Heart left ventricle (tissue), 13 donors: Measurements from ENCODE around the gene CFAP46.

ENCODE experiments used
- POLR2A ChIP-seq, 2 donors: fragments of 450-650 bp; IDR thresholded peaks; one replicate each; pipeline ENCODE4 v1.6.1; 2017; ENCODE audit warnings: antibody characterized with exemption in 2 of 2, mild to moderate bottlenecking in 2 of 2, moderate library complexity in 2 of 2
- TF ChIP-seq, protein P1 (sequence below), 12 donors: fragments of 200-600 bp; sonication (generic) in 4 of 12; IDR thresholded peaks; one replicate each; pipeline versions ENCODE4 v1.5.0 to v1.8.0; 2018 to 2022; ENCODE audit warnings: antibody characterized with exemption in 12 of 12, mild to moderate bottlenecking in 5 of 12
- donor health status: ischemic (EF 13 %, LVEDD 7.1; RV severe dilation, severe dysfunction).
- donor health status: DM: no; HTN: yes; CAD: no.
- donor health status: DM: no; HTN: no; CAD: no.
- donor health status: ischemic (EF 25% LVEDD 6.9; RV normal size, moderate dysfunction).
- donor health status: ischemic (EF 25% LVEDD 5.7; RV mildly dilated, moderate dysfunction).
- donor health status: ischemic (EF 35%, LVEDD 5.7; RV mildly dilated, moderate dysfunction).
- donor health status: nonischemic (EF 11% LVEDD 7.7; RV severe dilation, severe dysfunction).
- donor health status: DM: yes; HTN: yes; CAD: no.
- donor health status: PGD.
- donor health status: ischemic (EF 29% LVEDD 5.4; RV normal size, mild dysfunction).
- donor health status: nonischemic (EF 23%, LVEDD 6.1; RV moderate dilation, normal function).

DNA sequence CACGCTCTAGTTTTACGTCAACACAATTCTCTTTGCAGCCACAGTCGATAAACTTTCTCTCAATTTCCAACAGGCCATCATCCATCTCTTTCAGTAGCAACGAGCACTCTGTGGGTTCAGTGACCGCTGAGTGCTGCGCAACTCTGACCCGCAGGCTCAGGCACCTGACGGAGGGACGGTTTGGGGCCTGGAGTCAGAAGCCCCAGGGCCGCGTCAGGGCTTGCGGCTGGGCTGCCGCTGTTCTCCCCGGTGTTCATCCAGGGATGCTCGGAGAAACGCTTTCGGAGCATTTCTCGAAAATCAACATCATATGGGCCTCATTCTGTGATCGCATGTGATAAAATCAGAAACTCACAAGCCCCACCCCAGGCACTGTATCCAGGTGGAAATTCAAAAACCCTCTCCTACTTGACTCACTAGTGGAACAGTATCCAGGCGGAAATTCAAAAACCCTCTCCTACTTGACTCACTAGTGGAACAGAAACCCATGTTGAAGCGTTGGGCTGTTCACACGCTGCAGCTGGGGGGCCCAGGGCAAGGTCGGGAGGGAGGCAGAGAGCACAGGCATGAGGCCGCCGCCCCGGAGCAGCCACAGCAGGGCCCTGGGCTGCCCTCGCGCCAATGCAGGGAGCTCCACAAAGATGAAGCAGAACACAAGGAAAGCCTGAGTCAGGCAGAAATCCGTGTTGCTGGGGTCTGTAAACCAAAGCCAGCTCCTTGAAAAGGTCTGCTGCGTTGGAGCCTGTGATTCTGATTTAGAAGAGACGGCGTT is 83.1 kb downstream of the CFAP46 start:
- TF ChIP-seq, protein P1, sequence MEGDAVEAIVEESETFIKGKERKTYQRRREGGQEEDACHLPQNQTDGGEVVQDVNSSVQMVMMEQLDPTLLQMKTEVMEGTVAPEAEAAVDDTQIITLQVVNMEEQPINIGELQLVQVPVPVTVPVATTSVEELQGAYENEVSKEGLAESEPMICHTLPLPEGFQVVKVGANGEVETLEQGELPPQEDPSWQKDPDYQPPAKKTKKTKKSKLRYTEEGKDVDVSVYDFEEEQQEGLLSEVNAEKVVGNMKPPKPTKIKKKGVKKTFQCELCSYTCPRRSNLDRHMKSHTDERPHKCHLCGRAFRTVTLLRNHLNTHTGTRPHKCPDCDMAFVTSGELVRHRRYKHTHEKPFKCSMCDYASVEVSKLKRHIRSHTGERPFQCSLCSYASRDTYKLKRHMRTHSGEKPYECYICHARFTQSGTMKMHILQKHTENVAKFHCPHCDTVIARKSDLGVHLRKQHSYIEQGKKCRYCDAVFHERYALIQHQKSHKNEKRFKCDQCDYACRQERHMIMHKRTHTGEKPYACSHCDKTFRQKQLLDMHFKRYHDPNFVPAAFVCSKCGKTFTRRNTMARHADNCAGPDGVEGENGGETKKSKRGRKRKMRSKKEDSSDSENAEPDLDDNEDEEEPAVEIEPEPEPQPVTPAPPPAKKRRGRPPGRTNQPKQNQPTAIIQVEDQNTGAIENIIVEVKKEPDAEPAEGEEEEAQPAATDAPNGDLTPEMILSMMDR (IDR thresholded peaks at IDR 0.05): no peak
- TF ChIP-seq POLR2A (IDR thresholded peaks at IDR 0.05): no peak
